ENCODE data around the gene FZD4.
"Not testable (repeated sequence)": the region's sequence is repeated elsewhere in the genome, so short reads cannot be mapped to it uniquely, and the experiment has no call there.

FZD4 gene

DNA sequence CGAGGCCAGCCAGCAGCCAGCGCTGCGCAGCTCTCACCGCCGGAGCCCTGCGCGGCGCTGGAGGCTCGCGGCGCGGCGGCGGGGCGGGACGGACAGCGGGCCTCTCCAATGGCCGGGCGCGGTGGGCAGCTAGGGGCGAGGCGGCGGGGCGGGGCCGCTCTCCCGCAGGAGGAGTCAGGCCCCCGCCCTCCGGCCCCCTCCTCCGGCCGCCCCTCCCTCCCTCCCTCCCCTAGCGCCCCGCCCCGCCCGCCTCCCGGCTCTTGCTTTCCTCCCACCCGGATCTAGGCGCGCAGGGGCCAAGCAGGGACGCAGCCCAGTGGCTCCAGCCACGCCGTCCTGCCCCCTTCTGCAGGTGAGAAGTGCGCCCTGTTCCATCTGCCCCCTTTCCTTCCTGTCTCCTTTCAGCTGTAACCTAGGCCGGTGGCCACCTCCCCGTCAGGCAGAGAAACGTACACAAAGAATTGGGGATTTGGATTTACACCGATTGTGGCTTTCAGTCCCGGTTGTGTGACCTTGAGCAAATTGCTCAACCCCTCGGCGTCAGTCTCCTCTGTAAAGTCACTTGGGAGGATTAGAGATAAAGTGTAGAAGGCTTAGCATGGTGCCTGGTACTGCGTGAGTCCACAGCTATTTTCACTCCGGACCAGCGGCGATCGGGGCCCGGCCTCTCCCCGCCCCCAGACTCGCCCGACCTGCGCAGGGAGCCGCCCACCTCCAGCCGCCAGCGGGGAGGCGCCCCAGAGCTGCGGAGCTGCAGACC lies at the start of gene FZD4:
TSS of gene FZD4 (minus strand) at position 35 of the 760 bp plus-strand sequence. CDS start 310 bp downstream, outside the sequence.
- POLR2A ChIA-PET, result interaction anchor here (0.6 kb wide), 1 partner anchor 865 kb away, joined by 3 read pairs; no protein-coding TSS in a partner anchor
- peak; percentile 93 for DNase-seq (ENCODE audit: extremely low spot score)
- TF ChIP-seq, protein P1, sequence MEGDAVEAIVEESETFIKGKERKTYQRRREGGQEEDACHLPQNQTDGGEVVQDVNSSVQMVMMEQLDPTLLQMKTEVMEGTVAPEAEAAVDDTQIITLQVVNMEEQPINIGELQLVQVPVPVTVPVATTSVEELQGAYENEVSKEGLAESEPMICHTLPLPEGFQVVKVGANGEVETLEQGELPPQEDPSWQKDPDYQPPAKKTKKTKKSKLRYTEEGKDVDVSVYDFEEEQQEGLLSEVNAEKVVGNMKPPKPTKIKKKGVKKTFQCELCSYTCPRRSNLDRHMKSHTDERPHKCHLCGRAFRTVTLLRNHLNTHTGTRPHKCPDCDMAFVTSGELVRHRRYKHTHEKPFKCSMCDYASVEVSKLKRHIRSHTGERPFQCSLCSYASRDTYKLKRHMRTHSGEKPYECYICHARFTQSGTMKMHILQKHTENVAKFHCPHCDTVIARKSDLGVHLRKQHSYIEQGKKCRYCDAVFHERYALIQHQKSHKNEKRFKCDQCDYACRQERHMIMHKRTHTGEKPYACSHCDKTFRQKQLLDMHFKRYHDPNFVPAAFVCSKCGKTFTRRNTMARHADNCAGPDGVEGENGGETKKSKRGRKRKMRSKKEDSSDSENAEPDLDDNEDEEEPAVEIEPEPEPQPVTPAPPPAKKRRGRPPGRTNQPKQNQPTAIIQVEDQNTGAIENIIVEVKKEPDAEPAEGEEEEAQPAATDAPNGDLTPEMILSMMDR (IDR thresholded peaks at IDR 0.05; ENCODE audit: control extremely low read depth, extremely low read depth, low read depth, missing control alignments), result peak; percentile 8
- CTCF ChIA-PET, result interaction anchor here (1.0 to 4.9 kb wide), 7 partner anchors 10 to 334 kb away, joined by 3 to 29 read pairs (median 4); no protein-coding TSS in a partner anchor

DNA sequence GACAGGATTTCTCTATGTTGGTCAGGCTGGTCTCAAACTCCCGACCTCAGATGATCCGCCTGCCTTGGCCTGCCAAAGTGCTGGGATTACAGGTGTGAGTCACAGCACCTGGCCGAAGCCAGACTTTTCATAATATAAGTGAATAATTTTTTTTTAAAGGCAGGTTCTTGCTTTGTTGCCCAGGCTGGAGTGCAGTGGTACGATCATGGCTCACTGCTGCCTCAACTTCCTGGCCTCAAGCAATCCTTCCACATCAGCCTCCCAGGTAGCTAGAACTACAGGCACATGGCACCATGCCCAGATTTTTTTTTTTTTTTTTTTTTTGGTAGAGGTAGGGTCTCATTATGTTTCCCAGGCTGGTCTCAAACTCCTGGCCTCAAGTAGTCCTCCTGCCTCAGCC lies 49.1 kb upstream of the FZD4 start:
- DNase-seq (ENCODE audit: extremely low spot score); POLR2A ChIA-PET: not testable (repeated sequence)
- CTCF ChIA-PET, result interaction anchor here (0.6 to 1.6 kb wide), 3 partner anchors 9 to 286 kb away, joined by 3 to 5 read pairs (median 3); no protein-coding TSS in a partner anchor

DNA sequence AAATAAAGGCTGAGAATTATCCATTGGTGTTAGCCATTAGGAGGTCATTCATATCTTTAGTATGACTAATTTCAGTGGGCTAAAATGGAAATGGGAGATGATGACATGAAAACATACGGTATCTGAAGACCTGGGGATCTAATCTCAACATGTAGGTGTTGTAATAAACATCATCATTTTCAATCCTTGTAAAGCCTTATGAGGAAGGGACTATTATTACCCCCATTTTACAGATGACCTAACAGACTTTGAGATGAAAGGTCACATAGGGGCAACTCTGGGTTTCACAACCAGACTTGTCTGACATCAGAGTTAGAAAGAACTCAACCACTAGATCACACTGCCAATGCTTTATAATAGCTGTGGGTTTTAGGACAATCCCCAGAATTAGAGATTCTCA lies 47.7 kb upstream of the FZD4 start:
- ChIA-PET CTCF (interaction anchor here (1.1 to 1.3 kb wide), 2 partner anchors 8 to 18 kb away, joined by 4 to 5 read pairs; no protein-coding TSS in a partner anchor), POLR2A (interaction anchor here (0.6 kb wide), 1 partner anchor 37 kb away, joined by 3 read pairs; no protein-coding TSS in a partner anchor)
- no peak for DNase-seq (ENCODE audit: extremely low spot score)
- TF ChIP-seq, protein P1 (IDR thresholded peaks at IDR 0.05; ENCODE audit: control extremely low read depth, extremely low read depth, low read depth, missing control alignments), result no peak

DNA sequence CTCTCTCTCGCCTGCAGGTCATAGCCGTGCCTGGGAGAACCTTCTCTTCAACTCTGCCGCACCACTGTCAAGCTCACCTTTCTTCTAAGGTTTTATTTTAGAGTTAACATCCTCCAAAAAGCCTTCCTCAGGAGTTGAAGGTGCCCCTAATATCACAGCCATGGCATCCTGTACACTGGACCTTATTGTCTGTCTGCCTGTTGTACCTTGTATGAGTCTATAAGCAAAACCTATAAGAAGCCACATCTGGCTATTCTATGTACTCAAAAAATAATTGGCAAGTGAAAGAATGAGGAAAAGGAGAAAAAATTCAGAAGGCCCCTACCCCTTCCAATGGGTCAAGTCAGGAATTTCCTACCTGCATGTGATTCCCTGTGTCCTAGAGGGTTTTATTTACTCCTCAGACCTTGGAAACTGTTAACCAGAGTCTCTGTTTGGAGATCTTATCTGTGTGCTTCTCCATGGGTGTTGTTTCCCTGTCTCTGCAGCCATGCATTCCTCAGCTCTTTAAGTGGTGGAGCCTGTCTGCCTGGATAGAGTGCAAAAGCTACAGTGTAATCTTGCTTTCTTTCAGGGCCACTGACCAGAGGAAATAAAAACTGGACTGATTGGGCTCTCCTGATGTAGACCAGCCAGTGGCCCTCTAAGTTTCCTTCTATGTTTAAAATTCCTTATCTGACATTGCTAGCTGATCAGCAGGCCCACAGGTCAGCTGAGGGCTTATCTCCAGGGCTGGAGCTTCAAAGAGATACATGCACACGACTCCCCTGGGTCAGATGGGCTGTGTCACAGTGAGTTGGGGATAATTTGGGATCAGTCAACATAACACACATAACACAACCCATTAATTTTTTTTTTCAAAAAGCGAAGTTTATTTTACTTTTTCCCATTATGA lies 44.9 kb upstream of the FZD4 start:
- POLR2A ChIA-PET, result no interaction called here
- CTCF ChIA-PET, result interaction anchor here (1.1 to 1.5 kb wide), 3 partner anchors 13 to 292 kb away, joined by 3 to 5 read pairs (median 3); no protein-coding TSS in a partner anchor
- DNase-seq (ENCODE audit: extremely low spot score), result no peak
- TF ChIP-seq, protein P1 (IDR thresholded peaks at IDR 0.05; ENCODE audit: control extremely low read depth, extremely low read depth, low read depth, missing control alignments), result no peak

DNA sequence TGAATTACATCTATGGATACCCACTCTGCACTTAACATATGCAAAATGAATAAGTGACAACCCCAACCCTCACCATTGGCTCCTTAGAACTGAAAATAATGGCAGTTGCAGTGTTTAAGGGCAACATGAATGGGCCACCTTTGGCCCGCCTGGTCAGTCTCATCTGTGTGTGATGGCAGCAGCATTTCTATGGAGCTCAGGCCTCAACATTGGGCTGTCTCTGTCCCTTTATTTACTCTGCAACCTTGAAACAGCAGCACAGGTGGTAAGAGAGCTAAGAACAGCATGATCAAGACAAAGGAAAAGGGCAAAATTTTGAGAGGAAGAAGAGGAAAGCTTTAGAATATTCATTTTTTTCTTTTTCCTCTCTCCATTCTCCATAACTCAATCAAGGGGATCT lies 44.2 kb upstream of the FZD4 start:
- TF ChIP-seq, protein P1 (IDR thresholded peaks at IDR 0.05; ENCODE audit: control extremely low read depth, extremely low read depth, low read depth, missing control alignments), result no peak
- CTCF ChIA-PET, result interaction anchor here (1.0 to 1.4 kb wide), 3 partner anchors 14 to 18 kb away, joined by 3 to 5 read pairs (median 3); no protein-coding TSS in a partner anchor
- DNase-seq (ENCODE audit: extremely low spot score), result no peak
- POLR2A ChIA-PET, result no interaction called here

DNA sequence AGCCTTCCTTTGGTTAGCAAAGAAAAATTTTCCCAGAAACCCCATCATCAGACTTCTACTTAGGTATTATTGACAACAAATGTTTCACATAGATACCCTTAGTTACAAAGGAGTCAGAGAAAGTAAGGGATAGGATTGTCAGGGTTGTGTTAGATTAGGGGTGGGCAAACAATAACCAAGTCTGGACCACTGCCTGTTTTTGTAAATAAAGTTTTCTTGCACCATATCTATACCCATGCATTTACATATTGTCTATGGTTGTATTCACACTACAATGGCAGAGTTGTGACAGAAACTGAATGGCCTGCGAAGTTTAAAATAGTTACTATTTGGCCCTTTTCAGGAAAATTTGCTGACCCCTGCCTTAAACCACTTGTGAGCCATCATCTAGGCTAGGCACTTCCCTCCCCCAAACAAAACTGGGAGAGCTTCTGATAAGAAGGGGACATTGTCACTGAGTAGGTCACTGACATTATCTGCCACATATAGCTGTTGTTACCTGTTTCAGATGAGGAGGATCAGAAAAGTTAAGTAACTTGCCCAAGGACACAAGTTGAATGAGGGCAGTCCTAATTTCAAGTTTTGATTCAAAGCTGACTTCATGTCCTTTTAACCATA lies 41.9 kb upstream of the FZD4 start:
- ChIA-PET POLR2A (no interaction called here), CTCF (interaction anchor here (1.4 to 1.6 kb wide), 3 partner anchors 20 to 293 kb away, joined by 3 to 4 read pairs (median 4); no protein-coding TSS in a partner anchor)
- no peak for DNase-seq (ENCODE audit: extremely low spot score)
- TF ChIP-seq, protein P1 (IDR thresholded peaks at IDR 0.05; ENCODE audit: control extremely low read depth, extremely low read depth, low read depth, missing control alignments), result no peak

Measured in GM10248 (cell line).